SHP77 treated with DMSO at 0.1 percent for 48 hours (cell line): Measurements from ENCODE around the gene DENND4B.

Experiments
- DNase-seq: peaks from one replicate; lab custom pipeline; 2025; lab: John Stamatoyannopoulos, UW

The DENND4B gene

GRCh38 chr1:153881751-153882150 lies 64.8 kb downstream of the DENND4B start:
- DNase-seq, result peak; percentile 91

- peak; percentile 99 for DNase-seq
Measured at GRCh38 chr1:153880962-153881361, 65.6 kb downstream of the DENND4B start.

GRCh38 chr1:153880024-153880423 lies 66.5 kb downstream of the DENND4B start:
- no peak for DNase-seq
